ENCODE results near the gene PAN2. TPM values are rescaled to one million over a fixed set of nuclear protein-coding genes. Genes with fewer than 3 reads are reported as not detected.

Gene PAN2
- total RNA-seq, 1 experiment from 2014 or later, result 71.9 TPM

- ATAC-seq (no peak), DNase-seq (ENCODE audit: low read depth, low spot score) (no peak)
- CTCF ChIA-PET, result interaction anchor here (1.0 kb wide), 1 partner anchor 110 kb away, joined by 3 read pairs; the partner anchor contains the start of gene SMARCC2
- Histone ChIP-seq H3K9me3 (ENCODE audit: control insufficient read depth, insufficient read depth, low read depth, low read length) (no peaks in the 10 kb centered on the region), H3K4me3 (ENCODE audit: low read depth in 2 of 2, low read length in 2 of 2) (peak overlapping the region; percentile 64 to 92), H3K36me3 (ENCODE audit: control insufficient read depth, insufficient read depth, low read length) (peaks cover 6% of the 10 kb centered on the region), H3K27ac (ENCODE audit: low read length) (peak overlapping the region; percentile 98), H3K4me1 (ENCODE audit: control insufficient read depth, insufficient read depth, low read length) (peaks cover 7% of the 10 kb centered on the region), H3K27me3 (ENCODE audit: control insufficient read depth, insufficient read depth, low read length) (no peaks in the 10 kb centered on the region)
- POLR2A ChIA-PET, result no interaction called here
- in situ Hi-C loops (cut with HindIII; ENCODE audit: low pct_unique_long_range_greater_than_20kb, low sequenced_read_pairs), result no loop called here
- no TSS peak for BruUV-seq (replicated peaks)
- TF ChIP-seq POLR2AphosphoS5 (IDR thresholded peaks at IDR 0.05; ENCODE audit: low read depth, low read length) (no peak), REST (IDR thresholded peaks at IDR 0.05; ENCODE audit: insufficient read depth in 1 of 2, low read depth in 2 of 2, low read length in 1 of 2) (no peak), CTCF (IDR thresholded peaks at IDR 0.05) (no peak), TCF7L2 (IDR thresholded peaks at IDR 0.05; ENCODE audit: low read depth, low read length) (no peak), SIN3A (IDR thresholded peaks at IDR 0.05; ENCODE audit: borderline replicate concordance, insufficient read depth, low read depth, low read length) (no peak)
- intact Hi-C loops (cut with micrococcal nuclease; ENCODE audit: unreplicated experiment), result no loop called here
These were observed 34.4 kb downstream of the PAN2 start for GRCh38 chr12:56299308-56299852.

- peak overlapping the region; percentile 64 to 92 for H3K4me3 ChIP-seq (ENCODE audit: low read depth in 2 of 2, low read length in 2 of 2)
- CTCF ChIA-PET, result interaction anchor here (0.6 to 1.0 kb wide), 2 partner anchors 22 to 109 kb away, joined by 3 read pairs; partner anchors contain the start of gene SMARCC2
- BruUV-seq (replicated peaks), result no TSS peak
- no peaks in the 10 kb centered on the region for H3K9me3 ChIP-seq (ENCODE audit: control insufficient read depth, insufficient read depth, low read depth, low read length)
- peak overlapping the region; percentile 98 for H3K27ac ChIP-seq (ENCODE audit: low read length)
- ATAC-seq, result no peak
- intact Hi-C loops (cut with micrococcal nuclease; ENCODE audit: unreplicated experiment) (no loop called here), in situ Hi-C loops (cut with HindIII; ENCODE audit: low pct_unique_long_range_greater_than_20kb, low sequenced_read_pairs) (no loop called here)
- DNase-seq (ENCODE audit: low read depth, low spot score), result no peak
- peaks cover 7% of the 10 kb centered on the region for H3K4me1 ChIP-seq (ENCODE audit: control insufficient read depth, insufficient read depth, low read length)
- POLR2A ChIA-PET, result no interaction called here
- no peak for TF ChIP-seq REST (IDR thresholded peaks at IDR 0.05; ENCODE audit: insufficient read depth in 1 of 2, low read depth in 2 of 2, low read length in 1 of 2)
- no peak for TF ChIP-seq TCF7L2 (IDR thresholded peaks at IDR 0.05; ENCODE audit: low read depth, low read length)
- TF ChIP-seq SIN3A (IDR thresholded peaks at IDR 0.05; ENCODE audit: borderline replicate concordance, insufficient read depth, low read depth, low read length), result no peak
- TF ChIP-seq CTCF (IDR thresholded peaks at IDR 0.05), result no peak
- TF ChIP-seq POLR2AphosphoS5 (IDR thresholded peaks at IDR 0.05; ENCODE audit: low read depth, low read length), result no peak
- H3K36me3 ChIP-seq (ENCODE audit: control insufficient read depth, insufficient read depth, low read length), result peaks cover 6% of the 10 kb centered on the region
- H3K27me3 ChIP-seq (ENCODE audit: control insufficient read depth, insufficient read depth, low read length), result no peaks in the 10 kb centered on the region
These were observed 35.0 kb downstream of the PAN2 start for GRCh38 chr12:56298828-56299227.
